GM12891 (cell line): ENCODE data around the gene POR.
A peak's percentile ranks its signal among the peaks of the same experiment; 100 is the strongest.
"Not testable (repeated sequence)": the region's sequence is repeated elsewhere in the genome, so short reads cannot be mapped to it uniquely, and the experiment has no call there.

Experiments used
- DNase-seq: peaks from one replicate; pipeline ENCODE4 v3.0.0; 2011; ENCODE audit warnings: low spot score; ENCODE audit not compliant: insufficient read length
- FAIRE-seq: peaks from 2 replicates; lab custom pipeline; 2011; peaks lifted over from hg19 to GRCh38; lab: Jason Lieb, UNC
- PAX5 ChIP-seq: IDR thresholded peaks from 2 replicates; pipeline ENCODE4 v1.6.1; 2011; ENCODE audit warnings: low read length, moderate library complexity, mild to moderate bottlenecking; ENCODE audit not compliant: insufficient read depth, severe bottlenecking
- POLR2A ChIP-seq: IDR thresholded peaks from 2 replicates; pipeline ENCODE4 v1.6.1; 2011; ENCODE audit warnings: low read depth, low read length, control low read depth
- POLR2AphosphoS5 ChIP-seq: IDR thresholded peaks from 2 replicates; pipeline ENCODE4 v1.6.1; 2011; ENCODE audit warnings: low read depth, low read length, control low read depth
- POU2F2 ChIP-seq: IDR thresholded peaks from 2 replicates; pipeline ENCODE4 v1.6.1; 2011; ENCODE audit warnings: low read depth, mild to moderate bottlenecking, control low read depth, low read length, moderate library complexity
- SPI1 ChIP-seq: IDR thresholded peaks from 2 replicates; pipeline ENCODE4 v1.6.1; 2011; ENCODE audit warnings: low read depth, low read length, control low read depth
- TAF1 ChIP-seq: IDR thresholded peaks from 2 replicates; pipeline ENCODE4 v1.6.1; 2011; ENCODE audit warnings: low read depth, low read length, control low read depth

Gene POR

DNA sequence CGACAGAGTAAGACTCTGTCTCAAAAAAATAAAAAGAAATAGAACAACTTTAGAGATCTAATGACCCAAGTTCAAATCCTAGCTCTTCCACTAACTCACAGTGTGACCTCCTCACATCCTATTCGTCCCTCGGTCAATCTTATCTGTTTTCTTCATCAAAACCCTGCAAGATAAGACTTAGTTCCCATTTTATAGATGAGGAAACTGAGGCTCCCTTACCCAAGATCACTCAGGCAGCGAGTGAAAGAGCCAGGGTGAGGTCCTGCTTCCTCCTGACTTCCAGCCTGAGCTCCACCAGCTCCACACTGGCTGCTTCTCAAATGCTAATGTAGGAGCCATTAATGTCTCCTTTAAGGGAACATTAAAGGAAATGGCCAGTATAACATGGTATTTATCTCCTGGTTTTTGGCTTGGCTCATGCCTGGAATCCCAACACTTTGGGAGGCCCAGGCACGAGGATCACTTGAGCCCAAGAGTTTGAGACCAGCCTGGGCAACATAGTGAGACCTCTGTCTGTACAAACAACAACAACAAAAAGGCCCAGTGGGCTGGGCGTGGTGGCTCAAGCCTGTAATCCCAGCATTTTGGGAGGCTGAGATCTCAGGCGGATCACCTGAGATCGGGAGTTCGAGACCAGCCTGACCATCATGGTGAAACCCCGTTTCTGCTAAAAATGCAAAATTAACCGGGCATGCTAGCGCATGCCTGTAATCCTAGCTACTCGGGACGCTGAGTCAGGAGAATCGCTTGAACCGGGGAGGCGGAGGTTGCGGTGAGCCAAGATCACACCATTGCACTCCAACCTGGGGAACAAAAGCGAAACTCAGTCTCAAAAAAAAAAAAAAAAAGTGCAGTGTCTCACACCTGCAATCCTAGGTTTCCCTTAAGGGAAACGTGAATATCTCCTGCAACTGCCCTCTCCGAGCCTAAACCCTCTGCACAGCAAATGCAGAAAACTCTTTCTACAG, 39.6 kb upstream of the POR start:
- FAIRE-seq (no peak), DNase-seq (no peak)
- TF ChIP-seq TAF1 (no peak), SPI1 (no peak), POLR2AphosphoS5 (no peak), PAX5 (no peak), POU2F2 (no peak), POLR2A (no peak)

DNA sequence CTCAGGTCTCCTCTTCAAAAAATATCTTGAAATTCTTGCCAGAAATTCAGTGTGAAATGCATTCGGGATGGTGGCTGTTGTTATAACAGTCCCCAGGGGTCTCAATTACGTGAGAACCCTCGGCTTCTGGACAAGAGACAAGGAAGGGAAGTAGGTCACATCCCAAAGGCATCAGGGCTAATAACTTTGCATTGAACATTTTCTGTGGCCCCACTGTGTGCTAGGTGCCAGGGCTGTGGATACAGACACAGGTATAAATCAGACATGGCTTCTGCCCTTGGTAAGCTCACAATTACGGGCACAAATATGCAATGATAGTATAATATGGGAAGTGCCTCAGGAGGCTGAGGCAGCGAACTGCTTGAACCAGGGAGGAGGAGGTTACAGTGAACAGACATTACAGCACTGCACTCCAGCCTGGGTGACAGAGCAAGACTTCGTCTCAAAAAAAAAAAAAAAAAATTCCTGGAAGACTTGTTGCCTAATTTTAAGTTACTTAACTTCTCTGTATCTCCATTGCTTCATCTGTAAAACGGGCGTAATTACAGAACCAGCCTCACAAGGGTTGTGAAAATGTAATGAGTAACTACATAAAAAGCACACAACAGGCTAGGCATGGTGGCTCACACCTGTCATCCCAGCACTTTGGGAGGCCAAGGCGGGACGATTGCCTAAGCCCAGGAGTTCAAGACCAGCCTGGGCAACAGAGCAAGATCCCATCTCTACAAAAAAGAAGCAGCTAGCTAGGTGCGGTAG, 38.7 kb upstream of the POR start:
- no peak for FAIRE-seq
- TF ChIP-seq PAX5: no peak
- no peak for TF ChIP-seq POLR2AphosphoS5

DNA sequence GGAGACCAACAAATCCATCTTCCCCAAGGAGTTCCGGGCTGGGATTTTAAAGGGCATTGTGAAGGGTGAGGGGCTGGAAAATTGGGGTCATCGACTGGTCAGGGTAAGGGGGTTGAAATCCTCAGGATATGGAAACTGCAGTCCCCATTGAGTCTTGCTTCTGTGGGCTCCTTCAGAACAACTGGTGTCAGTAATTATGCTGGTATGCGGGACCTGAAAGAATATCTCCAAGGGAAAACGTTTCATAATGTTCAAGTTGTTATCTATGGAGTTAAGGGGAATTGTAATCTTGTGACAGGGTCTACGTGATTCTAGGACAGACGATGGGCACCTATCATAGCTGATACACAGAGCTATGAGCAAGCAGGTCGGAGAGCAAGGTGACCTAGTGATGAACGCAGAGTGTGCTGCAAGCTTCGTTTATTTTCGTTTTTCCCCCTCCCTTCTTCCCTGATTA, 36.6 kb upstream of the POR start:
- peak; percentile 66 for FAIRE-seq
- no peak for TF ChIP-seq PAX5
- DNase-seq: no peak

More for the DNA sequence above, 38.7 kb upstream of the POR start:
- no peak for DNase-seq

DNA sequence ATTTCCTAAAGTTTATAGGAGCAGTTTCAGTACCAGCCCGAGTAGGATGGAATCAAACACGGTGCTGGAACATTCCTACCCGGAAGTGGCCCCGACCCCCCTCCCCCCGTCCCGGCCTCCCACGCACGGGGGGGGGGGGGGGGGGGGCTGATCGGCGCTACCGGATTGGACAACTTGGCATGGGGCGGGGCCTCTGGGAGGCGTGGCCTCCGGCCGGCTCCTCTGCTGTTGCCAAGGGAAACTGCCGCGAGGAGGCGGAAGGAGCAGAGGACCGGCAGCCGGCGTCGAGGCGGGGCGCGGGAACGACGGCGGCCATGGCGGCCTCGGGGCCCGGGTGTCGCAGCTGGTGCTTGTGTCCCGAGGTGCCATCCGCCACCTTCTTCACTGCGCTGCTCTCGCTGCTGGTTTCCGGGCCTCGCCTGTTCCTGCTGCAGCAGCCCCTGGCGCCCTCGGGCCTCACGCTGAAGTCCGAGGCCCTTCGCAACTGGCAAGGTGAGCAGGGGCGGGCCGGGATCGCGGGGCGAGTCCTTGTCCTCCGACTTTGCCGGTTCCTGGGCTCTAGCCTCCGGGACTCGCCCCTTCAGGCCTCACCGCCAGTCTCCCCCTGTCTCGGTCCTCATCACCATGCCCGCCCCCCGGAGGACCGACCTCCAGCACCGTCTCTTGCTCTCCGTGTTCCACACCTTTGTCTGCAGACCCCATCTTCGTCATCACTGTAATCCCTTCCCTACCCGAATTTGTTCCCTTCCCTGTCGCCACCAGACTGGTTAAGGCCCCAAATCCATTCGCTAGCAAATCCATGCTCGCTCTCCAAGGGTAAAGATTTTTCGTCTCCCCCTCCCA, 36.0 kb upstream of the POR start, which contains the start of gene RHBDD2:
Gene RHBDD2, plus strand, starts transcription at position 266 of the 843 bp plus-strand sequence. Its CDS starts 49 bp downstream, at position 315.
- FAIRE-seq: peak; percentile 85
- TF ChIP-seq POLR2AphosphoS5 (peak; percentile 88), POLR2A (peak; percentile 90), TAF1 (no peak; the same call in 1 of the 2 replicates), POU2F2 (peak; percentile 61; the same call in 1 of the 2 replicates), PAX5 (no peak), SPI1 (0 out of 2 replicates have a peak, but pooled peaks have one; percentile 7)
- DNase-seq: peak; percentile 100

DNA sequence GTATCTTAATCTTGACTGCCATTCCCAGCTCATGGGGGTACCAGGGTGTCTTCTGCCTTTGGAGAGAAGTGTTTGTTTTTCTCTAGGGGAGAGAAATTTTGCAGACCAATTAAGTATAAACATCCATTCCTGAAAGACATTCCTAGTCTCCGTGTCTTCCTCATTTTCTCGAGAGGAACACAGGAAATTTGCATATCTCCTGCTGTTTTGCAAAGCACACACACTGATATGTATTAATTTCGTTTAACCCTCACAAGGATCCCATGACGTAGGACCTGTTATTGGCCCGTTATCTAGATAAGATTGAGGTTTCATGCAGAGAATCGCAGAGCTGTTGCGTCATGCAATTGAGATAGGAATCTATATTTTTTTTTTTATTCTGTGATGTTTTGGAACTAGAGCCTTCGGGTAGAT, 35.2 kb upstream of the POR start:
- TF ChIP-seq POLR2AphosphoS5: no peak
- no peak for TF ChIP-seq PAX5
- no peak for TF ChIP-seq SPI1
- no peak for TF ChIP-seq POLR2A
- TF ChIP-seq TAF1: no peak
- FAIRE-seq: peak; percentile 63
- DNase-seq: no peak

DNA sequence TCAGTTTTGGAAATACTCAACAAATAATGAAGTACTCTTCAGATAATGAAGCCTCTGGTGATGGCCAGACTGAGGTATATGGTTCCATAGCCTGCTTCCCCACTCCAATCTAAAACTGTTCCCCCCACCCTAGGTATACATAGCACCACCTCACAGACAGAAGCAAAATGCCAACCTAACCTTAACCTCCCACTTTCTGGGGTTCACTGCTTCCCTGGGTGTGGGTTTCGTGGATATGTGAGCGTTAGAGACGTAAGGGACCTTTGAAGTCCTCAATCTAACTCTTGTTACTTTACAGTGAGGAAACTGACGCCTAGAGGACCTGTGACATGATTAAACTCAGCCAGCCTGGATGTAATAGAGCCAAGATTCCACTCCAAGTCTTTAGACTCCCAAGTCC, 34.7 kb upstream of the POR start:
- DNase-seq (no peak), FAIRE-seq (no peak)
- no peak for TF ChIP-seq POU2F2
- no peak for TF ChIP-seq SPI1

DNA sequence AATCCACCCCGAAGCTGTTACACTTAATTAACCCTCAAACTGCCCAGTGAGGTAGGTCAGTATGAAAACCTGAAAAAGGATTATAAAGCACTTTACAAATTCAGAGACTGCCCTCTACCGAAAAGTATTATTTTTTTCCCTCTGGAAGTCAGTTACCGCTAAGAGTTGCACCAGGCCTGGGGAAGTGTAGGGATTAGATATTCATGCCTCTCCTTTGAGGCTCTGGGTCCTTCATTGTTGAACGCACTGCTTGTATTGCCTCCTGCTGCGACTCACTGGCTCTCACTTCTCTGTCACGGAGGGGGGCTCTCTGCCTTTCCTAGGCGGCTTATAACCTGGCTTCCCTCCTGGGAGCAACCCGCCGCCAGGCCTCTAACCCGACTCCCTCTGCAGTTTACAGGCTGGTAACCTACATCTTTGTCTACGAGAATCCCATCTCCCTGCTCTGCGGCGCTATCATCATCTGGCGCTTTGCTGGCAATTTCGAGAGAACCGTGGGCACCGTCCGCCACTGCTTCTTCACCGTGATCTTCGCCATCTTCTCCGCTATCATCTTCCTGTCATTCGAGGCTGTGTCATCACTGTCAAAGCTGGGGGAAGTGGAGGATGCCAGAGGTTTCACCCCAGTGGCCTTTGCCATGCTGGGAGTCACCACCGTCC, 33.4 kb upstream of the POR start:
- no peak for FAIRE-seq
- TF ChIP-seq SPI1: no peak
- no peak for TF ChIP-seq POLR2AphosphoS5
- TF ChIP-seq POLR2A: no peak
- DNase-seq: no peak

DNA sequence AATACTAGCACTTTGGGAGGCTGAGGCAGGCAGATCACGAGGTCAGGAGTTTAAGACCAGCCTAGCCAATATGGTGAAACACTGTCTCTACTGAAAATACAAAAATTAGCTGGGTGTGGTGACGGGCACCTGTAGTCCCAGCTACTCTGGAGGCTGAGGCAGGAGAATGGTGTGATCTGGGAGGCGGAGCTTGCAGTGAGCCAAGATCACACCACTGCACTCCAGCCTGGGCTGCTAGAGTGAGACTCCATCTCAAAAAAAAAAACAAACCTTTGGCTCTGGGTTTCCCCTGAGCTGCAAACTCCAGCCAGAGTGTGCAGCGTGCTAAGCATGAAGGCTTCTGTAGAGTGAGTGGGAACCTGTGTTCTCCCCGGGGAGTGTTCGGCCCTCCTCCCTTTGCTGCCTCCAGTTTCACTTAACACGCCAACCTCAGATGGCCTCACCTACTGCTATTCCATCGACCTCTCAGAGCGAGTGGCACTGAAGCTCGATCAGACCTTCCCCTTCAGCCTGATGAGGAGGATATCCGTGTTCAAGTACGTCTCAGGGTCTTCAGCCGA, 31.6 kb upstream of the POR start:
- not testable (repeated sequence) for FAIRE-seq, DNase-seq

DNA sequence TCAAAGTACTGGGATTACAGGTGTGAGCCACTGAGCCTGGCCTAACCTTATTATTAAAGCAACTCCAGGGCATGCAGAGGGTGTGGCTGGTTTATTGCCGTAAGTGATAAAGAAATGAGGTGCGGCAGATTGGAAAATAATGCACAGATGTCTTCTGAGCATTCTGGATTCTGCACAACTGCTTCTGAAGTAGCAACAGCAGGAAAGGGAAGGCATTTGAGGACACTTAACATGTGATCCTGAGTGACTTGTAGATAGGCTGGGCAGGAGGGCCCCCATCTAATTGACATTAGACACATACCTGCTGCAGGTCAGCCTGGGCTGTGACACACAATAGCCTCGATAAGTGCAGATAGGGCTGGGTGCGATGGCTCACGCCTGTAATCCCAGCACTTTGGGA, 30.5 kb upstream of the POR start:
- FAIRE-seq (no peak), DNase-seq (no peak)
- TF ChIP-seq TAF1 (no peak), POLR2A (no peak), POLR2AphosphoS5 (no peak), POU2F2 (no peak), PAX5 (no peak), SPI1 (no peak)
